Measurements from ENCODE around the gene RAD51D. TPM values are rescaled to one million over a fixed set of nuclear protein-coding genes. Genes with fewer than 3 reads are reported as not detected.

Gene RAD51D
- polyA plus RNA-seq, 1 donor from 2014 or later: 19.0 TPM

GRCh38 chr17:35161281-35161761, 41.7 kb upstream of the RAD51D start:
- Histone ChIP-seq H4K20me1 (ENCODE audit: insufficient read depth) (no peaks in the 10 kb centered on the region), H3K27ac (ENCODE audit: low read length) (no peak overlapping the region), H3K9me2 (ENCODE audit: insufficient read depth, low read length) (no peaks in the 10 kb centered on the region), H3K9me3 (ENCODE audit: low read length) (no peaks in the 10 kb centered on the region), H3K36me3 (ENCODE audit: insufficient read depth, low read length) (no peaks in the 10 kb centered on the region), H3K27me3 (ENCODE audit: insufficient read depth, low read depth, low read length) (no peaks in the 10 kb centered on the region), H3F3A (ENCODE audit: insufficient read depth, low read length, poor library complexity, severe bottlenecking) (no peaks in the 10 kb centered on the region), H3K4me3 (ENCODE audit: low read length) (no peak overlapping the region), H3K4me2 (ENCODE audit: low read length) (no peak overlapping the region), H3K9ac (ENCODE audit: low read length) (no peak overlapping the region), H3K79me2 (replicated peaks; ENCODE audit: insufficient read depth, low read length) (no peaks in the 10 kb centered on the region), H2AFZ (ENCODE audit: low read depth, low read length) (no peak overlapping the region)
- TF ChIP-seq MXI1 (conservative IDR thresholded peaks at IDR 0.05; ENCODE audit: poor library complexity, severe bottlenecking): no peak

- H2AFZ ChIP-seq (ENCODE audit: low read depth, low read length): no peak overlapping the region
- no peaks in the 10 kb centered on the region for H3K27me3 ChIP-seq (ENCODE audit: insufficient read depth, low read depth, low read length)
- H3K36me3 ChIP-seq (ENCODE audit: insufficient read depth, low read length): no peaks in the 10 kb centered on the region
- H3K9me3 ChIP-seq (ENCODE audit: low read length): no peaks in the 10 kb centered on the region
- no peak for TF ChIP-seq EP300 (conservative IDR thresholded peaks at IDR 0.05; ENCODE audit: poor library complexity, severe bottlenecking)
- TF ChIP-seq EZH2 (IDR thresholded peaks at IDR 0.05; ENCODE audit: borderline replicate concordance, insufficient read depth, low read length, poor library complexity, severe bottlenecking): no peak
- TF ChIP-seq, protein P1, sequence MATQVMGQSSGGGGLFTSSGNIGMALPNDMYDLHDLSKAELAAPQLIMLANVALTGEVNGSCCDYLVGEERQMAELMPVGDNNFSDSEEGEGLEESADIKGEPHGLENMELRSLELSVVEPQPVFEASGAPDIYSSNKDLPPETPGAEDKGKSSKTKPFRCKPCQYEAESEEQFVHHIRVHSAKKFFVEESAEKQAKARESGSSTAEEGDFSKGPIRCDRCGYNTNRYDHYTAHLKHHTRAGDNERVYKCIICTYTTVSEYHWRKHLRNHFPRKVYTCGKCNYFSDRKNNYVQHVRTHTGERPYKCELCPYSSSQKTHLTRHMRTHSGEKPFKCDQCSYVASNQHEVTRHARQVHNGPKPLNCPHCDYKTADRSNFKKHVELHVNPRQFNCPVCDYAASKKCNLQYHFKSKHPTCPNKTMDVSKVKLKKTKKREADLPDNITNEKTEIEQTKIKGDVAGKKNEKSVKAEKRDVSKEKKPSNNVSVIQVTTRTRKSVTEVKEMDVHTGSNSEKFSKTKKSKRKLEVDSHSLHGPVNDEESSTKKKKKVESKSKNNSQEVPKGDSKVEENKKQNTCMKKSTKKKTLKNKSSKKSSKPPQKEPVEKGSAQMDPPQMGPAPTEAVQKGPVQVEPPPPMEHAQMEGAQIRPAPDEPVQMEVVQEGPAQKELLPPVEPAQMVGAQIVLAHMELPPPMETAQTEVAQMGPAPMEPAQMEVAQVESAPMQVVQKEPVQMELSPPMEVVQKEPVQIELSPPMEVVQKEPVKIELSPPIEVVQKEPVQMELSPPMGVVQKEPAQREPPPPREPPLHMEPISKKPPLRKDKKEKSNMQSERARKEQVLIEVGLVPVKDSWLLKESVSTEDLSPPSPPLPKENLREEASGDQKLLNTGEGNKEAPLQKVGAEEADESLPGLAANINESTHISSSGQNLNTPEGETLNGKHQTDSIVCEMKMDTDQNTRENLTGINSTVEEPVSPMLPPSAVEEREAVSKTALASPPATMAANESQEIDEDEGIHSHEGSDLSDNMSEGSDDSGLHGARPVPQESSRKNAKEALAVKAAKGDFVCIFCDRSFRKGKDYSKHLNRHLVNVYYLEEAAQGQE (IDR thresholded peaks at IDR 0.05; ENCODE audit: borderline replicate concordance): no peak
- TF ChIP-seq TAF1 (IDR thresholded peaks at IDR 0.05; ENCODE audit: low read depth): no peak
- TF ChIP-seq POLR2AphosphoS5 (IDR thresholded peaks at IDR 0.05): no peak
- no peak for TF ChIP-seq SMC3 (conservative IDR thresholded peaks at IDR 0.05; ENCODE audit: poor library complexity)
- TF ChIP-seq RAD21 (conservative IDR thresholded peaks at IDR 0.05): no peak
- TF ChIP-seq, protein P2, sequence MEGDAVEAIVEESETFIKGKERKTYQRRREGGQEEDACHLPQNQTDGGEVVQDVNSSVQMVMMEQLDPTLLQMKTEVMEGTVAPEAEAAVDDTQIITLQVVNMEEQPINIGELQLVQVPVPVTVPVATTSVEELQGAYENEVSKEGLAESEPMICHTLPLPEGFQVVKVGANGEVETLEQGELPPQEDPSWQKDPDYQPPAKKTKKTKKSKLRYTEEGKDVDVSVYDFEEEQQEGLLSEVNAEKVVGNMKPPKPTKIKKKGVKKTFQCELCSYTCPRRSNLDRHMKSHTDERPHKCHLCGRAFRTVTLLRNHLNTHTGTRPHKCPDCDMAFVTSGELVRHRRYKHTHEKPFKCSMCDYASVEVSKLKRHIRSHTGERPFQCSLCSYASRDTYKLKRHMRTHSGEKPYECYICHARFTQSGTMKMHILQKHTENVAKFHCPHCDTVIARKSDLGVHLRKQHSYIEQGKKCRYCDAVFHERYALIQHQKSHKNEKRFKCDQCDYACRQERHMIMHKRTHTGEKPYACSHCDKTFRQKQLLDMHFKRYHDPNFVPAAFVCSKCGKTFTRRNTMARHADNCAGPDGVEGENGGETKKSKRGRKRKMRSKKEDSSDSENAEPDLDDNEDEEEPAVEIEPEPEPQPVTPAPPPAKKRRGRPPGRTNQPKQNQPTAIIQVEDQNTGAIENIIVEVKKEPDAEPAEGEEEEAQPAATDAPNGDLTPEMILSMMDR (IDR thresholded peaks at IDR 0.05; ENCODE audit: poor library complexity, severe bottlenecking): no peak
- TF ChIP-seq MXI1 (conservative IDR thresholded peaks at IDR 0.05; ENCODE audit: poor library complexity, severe bottlenecking): no peak
- H3K79me2 ChIP-seq (replicated peaks; ENCODE audit: insufficient read depth, low read length): no peaks in the 10 kb centered on the region
- H3K4me2 ChIP-seq (ENCODE audit: low read length): no peak overlapping the region
- no peaks in the 10 kb centered on the region for H4K20me1 ChIP-seq (ENCODE audit: insufficient read depth)
- no peaks in the 10 kb centered on the region for H3F3A ChIP-seq (ENCODE audit: insufficient read depth, low read length, poor library complexity, severe bottlenecking)
- no peak overlapping the region for H3K9ac ChIP-seq (ENCODE audit: low read length)
- H3K9me2 ChIP-seq (ENCODE audit: insufficient read depth, low read length): no peaks in the 10 kb centered on the region
- no peak overlapping the region for H3K4me3 ChIP-seq (ENCODE audit: low read length)
- no peak overlapping the region for H3K27ac ChIP-seq (ENCODE audit: low read length)
Observed at GRCh38 chr17:35160354-35161201, 40.9 kb upstream of the RAD51D start.

Data from neural cell (in vitro differentiated cells).